OCI-LY1 (cell line): Measurements from ENCODE around the gene DPH6.

Experiments
- H2AFZ ChIP-seq: fragments of 200-600 bp; sonication (generic), shearing (Covaris generic); 2 replicates; pipeline ENCODE4 v1.6.0; 2014; ENCODE audit warnings: antibody characterized with exemption, mild to moderate bottlenecking, low read length
- H3F3A ChIP-seq: fragments of 200-600 bp; sonication (generic), shearing (Covaris generic); 2 replicates; pipeline ENCODE4 v1.6.0; 2014; ENCODE audit warnings: mild to moderate bottlenecking, antibody characterized with exemption, low read length, moderate library complexity; ENCODE audit not compliant: insufficient read depth
- H3K27ac ChIP-seq: fragments of 200-600 bp; sonication (generic); 2 replicates; pipeline ENCODE4 v1.5.1; 2014; ENCODE audit warnings: low read length, mixed run types, mild to moderate bottlenecking, low read depth; ENCODE audit not compliant: poor library complexity, severe bottlenecking
- H3K27me3 ChIP-seq: fragments of 200-600 bp; sonication (generic); 2 replicates; pipeline ENCODE4 v1.6.0; 2014; ENCODE audit warnings: antibody characterized with exemption, mild to moderate bottlenecking, low read length, moderate library complexity; ENCODE audit not compliant: insufficient read depth
- H3K36me3 ChIP-seq: fragments of 200-600 bp; sonication (generic); 2 replicates; pipeline ENCODE4 v1.6.1; 2014; ENCODE audit warnings: mild to moderate bottlenecking, antibody characterized with exemption, low read length, moderate library complexity, mixed read lengths; ENCODE audit not compliant: insufficient read depth
- H3K4me1 ChIP-seq: fragments of 200-600 bp; sonication (generic); 2 replicates; pipeline ENCODE4 v1.5.1; 2014; ENCODE audit warnings: mild to moderate bottlenecking, low read length, moderate library complexity; ENCODE audit not compliant: insufficient read depth, severe bottlenecking
- H3K4me2 ChIP-seq: fragments of 200-600 bp; sonication (generic), shearing (Covaris generic); 2 replicates; pipeline ENCODE4 v1.6.1; 2014; ENCODE audit warnings: low read length
- H3K4me3 ChIP-seq: fragments of 200-600 bp; sonication (generic); 2 replicates; pipeline ENCODE4 v1.5.1; 2014; ENCODE audit warnings: low read length, low read depth, mild to moderate bottlenecking, mixed read lengths; ENCODE audit not compliant: poor library complexity, severe bottlenecking
- H3K79me2 ChIP-seq: fragments of 200-600 bp; shearing (Covaris generic); 2 replicates; pipeline ENCODE4 v1.6.1; 2016; ENCODE audit warnings: mixed run types, low read length, mixed read lengths; ENCODE audit not compliant: insufficient read depth
- H3K9ac ChIP-seq: fragments of 200-600 bp; sonication (generic), shearing (Covaris generic); 2 replicates; pipeline ENCODE4 v1.6.1; 2014; ENCODE audit warnings: mild to moderate bottlenecking, low read length, mixed read lengths
- H3K9me2 ChIP-seq: fragments of 200-600 bp; sonication (generic), shearing (Covaris generic); 2 replicates; pipeline ENCODE4 v1.6.1; 2014; ENCODE audit warnings: low read depth, mild to moderate bottlenecking, low read length, mixed read lengths
- H3K9me3 ChIP-seq: fragments of 200-600 bp; shearing (Covaris generic); 2 replicates; pipeline ENCODE4 v1.6.1; 2014; ENCODE audit warnings: low read length, mixed read lengths
- H4K20me1 ChIP-seq: fragments of 200-600 bp; sonication (generic), shearing (Covaris generic); 2 replicates; pipeline ENCODE4 v1.6.0; 2016; ENCODE audit warnings: mild to moderate bottlenecking, low read length; ENCODE audit not compliant: insufficient read depth
- EZH2 ChIP-seq: fragments of 200-600 bp; sonication (generic), shearing (Covaris generic); IDR thresholded peaks from 2 replicates; pipeline ENCODE4 v1.8.0; 2017; ENCODE audit warnings: borderline replicate concordance, mixed run types, mild to moderate bottlenecking, antibody characterized with exemption, low read length, moderate library complexity, mixed read lengths
- TF ChIP-seq, protein P1 (sequence below): fragments of 200-600 bp; sonication (generic), shearing (Covaris generic); IDR thresholded peaks from 2 replicates; pipeline ENCODE4 v1.5.1; 2017; ENCODE audit warnings: mild to moderate bottlenecking, antibody characterized with exemption, low read length, moderate library complexity, mixed read lengths

The DPH6 gene

DNA sequence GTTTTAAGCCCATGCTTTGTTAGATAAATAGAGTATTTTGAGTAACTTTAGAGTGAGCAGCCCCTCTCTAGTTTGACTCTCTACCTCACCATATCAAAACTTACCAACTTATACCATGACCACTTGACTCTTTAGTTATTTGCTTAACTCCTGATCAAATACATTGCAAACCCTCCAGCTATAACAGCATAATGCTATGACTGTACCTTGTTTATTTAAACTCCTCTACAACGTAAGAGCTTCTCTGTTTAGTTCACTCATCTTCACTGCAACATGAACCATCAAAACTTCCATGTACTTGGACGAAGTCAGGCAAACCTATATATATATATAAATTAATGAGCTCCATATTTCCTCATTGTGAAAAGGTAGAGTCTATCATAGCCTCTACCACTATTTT lies 218.2 kb downstream of the DPH6 start:
- Histone ChIP-seq H3K9me3 (no peaks in the 10 kb centered on the region), H3F3A (no peaks in the 10 kb centered on the region), H2AFZ (no peak overlapping the region), H3K4me3 (no peak overlapping the region), H3K27me3 (no peaks in the 10 kb centered on the region), H4K20me1 (no peaks in the 10 kb centered on the region), H3K36me3 (no peaks in the 10 kb centered on the region), H3K79me2 (no peaks in the 10 kb centered on the region), H3K9ac (no peak overlapping the region), H3K27ac (no peak overlapping the region), H3K4me1 (no peaks in the 10 kb centered on the region), H3K9me2 (no peaks in the 10 kb centered on the region), H3K4me2 (no peak overlapping the region)
- TF ChIP-seq, protein P1, sequence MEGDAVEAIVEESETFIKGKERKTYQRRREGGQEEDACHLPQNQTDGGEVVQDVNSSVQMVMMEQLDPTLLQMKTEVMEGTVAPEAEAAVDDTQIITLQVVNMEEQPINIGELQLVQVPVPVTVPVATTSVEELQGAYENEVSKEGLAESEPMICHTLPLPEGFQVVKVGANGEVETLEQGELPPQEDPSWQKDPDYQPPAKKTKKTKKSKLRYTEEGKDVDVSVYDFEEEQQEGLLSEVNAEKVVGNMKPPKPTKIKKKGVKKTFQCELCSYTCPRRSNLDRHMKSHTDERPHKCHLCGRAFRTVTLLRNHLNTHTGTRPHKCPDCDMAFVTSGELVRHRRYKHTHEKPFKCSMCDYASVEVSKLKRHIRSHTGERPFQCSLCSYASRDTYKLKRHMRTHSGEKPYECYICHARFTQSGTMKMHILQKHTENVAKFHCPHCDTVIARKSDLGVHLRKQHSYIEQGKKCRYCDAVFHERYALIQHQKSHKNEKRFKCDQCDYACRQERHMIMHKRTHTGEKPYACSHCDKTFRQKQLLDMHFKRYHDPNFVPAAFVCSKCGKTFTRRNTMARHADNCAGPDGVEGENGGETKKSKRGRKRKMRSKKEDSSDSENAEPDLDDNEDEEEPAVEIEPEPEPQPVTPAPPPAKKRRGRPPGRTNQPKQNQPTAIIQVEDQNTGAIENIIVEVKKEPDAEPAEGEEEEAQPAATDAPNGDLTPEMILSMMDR, result no peak
- no peak for TF ChIP-seq EZH2

DNA sequence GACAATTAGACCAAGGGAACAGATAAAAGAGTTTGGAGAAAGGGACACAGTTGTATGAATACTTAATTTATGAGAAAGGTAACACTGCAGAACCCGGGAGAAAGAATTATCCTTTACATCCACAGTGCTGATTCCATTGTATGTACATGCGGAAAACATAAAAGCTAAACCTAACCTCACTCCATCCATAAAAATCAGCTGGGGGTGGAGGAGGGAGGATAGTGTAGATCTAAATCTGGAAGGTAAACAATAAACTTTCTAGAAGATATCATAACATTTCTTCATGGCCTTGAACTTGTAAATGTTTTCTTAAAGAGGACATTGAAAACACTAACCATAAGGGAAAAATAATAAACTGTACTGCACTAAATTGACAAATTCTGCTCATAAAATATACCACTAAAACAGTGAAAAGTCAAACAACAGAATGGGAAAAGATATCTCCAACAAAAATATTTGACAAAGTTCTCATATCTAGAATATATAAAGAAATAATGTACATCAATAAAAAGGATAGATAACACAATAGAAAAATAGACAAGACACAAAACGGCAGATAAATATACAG lies 220.5 kb downstream of the DPH6 start:
- Histone ChIP-seq H3K27me3 (no peaks in the 10 kb centered on the region), H3K79me2 (no peaks in the 10 kb centered on the region), H3K4me1 (no peaks in the 10 kb centered on the region), H3K9me3 (no peaks in the 10 kb centered on the region), H3K27ac (no peak overlapping the region), H3K4me3 (no peak overlapping the region), H2AFZ (no peak overlapping the region), H3F3A (no peaks in the 10 kb centered on the region), H4K20me1 (no peaks in the 10 kb centered on the region), H3K9me2 (no peaks in the 10 kb centered on the region), H3K36me3 (no peaks in the 10 kb centered on the region), H3K4me2 (no peak overlapping the region), H3K9ac (no peak overlapping the region)
- TF ChIP-seq EZH2, result no peak
- TF ChIP-seq, protein P1, result no peak

DNA sequence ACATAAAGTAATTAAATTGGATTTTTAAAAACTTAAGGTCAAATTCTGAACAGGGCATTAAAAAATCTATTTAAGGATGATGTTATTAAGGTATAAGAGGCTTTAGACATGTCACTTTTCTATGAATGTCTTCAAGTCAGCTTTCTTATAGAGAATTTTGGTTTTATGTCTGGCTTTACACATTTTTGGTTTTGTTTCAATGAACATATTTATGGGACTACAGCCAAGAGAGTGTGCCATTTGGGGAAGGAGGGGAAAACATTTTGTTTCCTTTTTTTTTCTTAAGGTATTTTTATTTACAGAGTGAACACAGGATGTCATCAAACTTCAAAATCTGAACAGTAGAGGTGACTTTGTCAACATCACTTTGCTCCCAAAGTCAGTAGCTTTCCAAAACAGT lies 222.8 kb downstream of the DPH6 start:
- Histone ChIP-seq H3K9ac (no peak overlapping the region), H3K4me2 (no peak overlapping the region), H3K27me3 (no peaks in the 10 kb centered on the region), H4K20me1 (no peaks in the 10 kb centered on the region), H2AFZ (no peak overlapping the region), H3K9me2 (no peaks in the 10 kb centered on the region), H3F3A (no peaks in the 10 kb centered on the region), H3K27ac (no peak overlapping the region), H3K9me3 (no peaks in the 10 kb centered on the region), H3K4me1 (no peaks in the 10 kb centered on the region), H3K36me3 (no peaks in the 10 kb centered on the region), H3K4me3 (no peak overlapping the region), H3K79me2 (no peaks in the 10 kb centered on the region)
- no peak for TF ChIP-seq EZH2
- TF ChIP-seq, protein P1, result no peak
